GM18517 (cell line): Measurements from ENCODE around the gene DLGAP1.
"Not testable (repeated sequence)": the region's sequence is repeated elsewhere in the genome, so short reads cannot be mapped to it uniquely, and the experiment has no call there.

Experiments
- ATAC-seq: cut with Tn5 transposase; IDR thresholded peaks from one replicate; pipeline ENCODE4 v1.9.1; 2021; ENCODE audit warnings: mild to moderate bottlenecking, moderate library complexity; ENCODE audit not compliant: unreplicated experiment

The DLGAP1 gene

DNA sequence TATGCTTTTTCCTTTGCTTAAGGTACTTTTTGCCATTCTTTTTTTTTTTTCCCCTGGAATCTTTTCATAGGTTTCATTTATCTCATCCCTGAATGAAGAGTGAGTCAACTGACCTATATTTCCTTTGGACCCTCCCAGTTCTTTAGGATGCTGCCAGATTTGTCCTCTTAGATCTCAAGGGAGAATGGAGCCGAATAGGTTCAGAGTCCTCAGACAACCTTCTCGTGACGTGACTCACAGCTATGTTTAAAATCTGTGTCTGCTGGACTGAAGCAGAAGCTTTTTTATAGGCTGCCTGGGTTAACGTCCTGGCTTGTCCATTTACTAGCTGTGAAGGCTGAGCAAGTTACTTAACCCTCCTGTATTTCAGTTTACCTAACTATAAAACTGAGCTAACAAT is 358.6 kb downstream of the DLGAP1 start:
- ATAC-seq: no peak

DNA sequence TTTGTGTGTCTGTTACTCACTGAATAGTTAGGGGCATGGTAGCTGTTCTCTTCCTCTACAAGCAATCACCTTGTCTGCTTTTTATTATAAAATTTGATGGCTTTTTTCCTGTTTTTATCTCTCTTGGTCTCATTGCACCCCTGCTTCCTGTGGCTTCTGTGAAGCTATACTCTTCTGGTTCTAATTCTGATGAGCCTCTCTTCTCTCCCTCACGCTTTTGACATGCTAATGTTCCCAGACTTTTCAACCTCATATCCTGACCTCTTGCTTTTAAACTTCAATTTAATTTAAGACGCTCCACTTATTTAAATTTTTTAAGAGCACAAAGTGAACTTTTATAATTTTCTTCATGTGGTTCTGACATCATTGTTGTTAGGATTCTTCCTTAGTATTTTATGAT is 361.4 kb downstream of the DLGAP1 start:
- ATAC-seq: no peak

- no peak for ATAC-seq
Observed at GRCh38 chr18:4084382-4084900, 370.7 kb downstream of the DLGAP1 start.

GRCh38 chr18:4078246-4078645 is 376.9 kb downstream of the DLGAP1 start:
- ATAC-seq: no peak

- ATAC-seq: no peak
Observed at GRCh38 chr18:4077721-4078120, 377.4 kb downstream of the DLGAP1 start.

GRCh38 chr18:4077204-4077603 is 377.9 kb downstream of the DLGAP1 start:
- no peak for ATAC-seq

GRCh38 chr18:4074647-4075046 is 380.5 kb downstream of the DLGAP1 start:
- no peak for ATAC-seq

GRCh38 chr18:4069183-4069582 is 385.9 kb downstream of the DLGAP1 start:
- no peak for ATAC-seq

GRCh38 chr18:4068552-4069158 is 386.5 kb downstream of the DLGAP1 start:
- peak; percentile 72 for ATAC-seq

- no peak for ATAC-seq
Observed at GRCh38 chr18:4063545-4063944, 391.6 kb downstream of the DLGAP1 start.

GRCh38 chr18:4060427-4061281 is 394.5 kb downstream of the DLGAP1 start:
- ATAC-seq: no peak

GRCh38 chr18:4058179-4058578 is 396.9 kb downstream of the DLGAP1 start:
- no peak for ATAC-seq

DNA sequence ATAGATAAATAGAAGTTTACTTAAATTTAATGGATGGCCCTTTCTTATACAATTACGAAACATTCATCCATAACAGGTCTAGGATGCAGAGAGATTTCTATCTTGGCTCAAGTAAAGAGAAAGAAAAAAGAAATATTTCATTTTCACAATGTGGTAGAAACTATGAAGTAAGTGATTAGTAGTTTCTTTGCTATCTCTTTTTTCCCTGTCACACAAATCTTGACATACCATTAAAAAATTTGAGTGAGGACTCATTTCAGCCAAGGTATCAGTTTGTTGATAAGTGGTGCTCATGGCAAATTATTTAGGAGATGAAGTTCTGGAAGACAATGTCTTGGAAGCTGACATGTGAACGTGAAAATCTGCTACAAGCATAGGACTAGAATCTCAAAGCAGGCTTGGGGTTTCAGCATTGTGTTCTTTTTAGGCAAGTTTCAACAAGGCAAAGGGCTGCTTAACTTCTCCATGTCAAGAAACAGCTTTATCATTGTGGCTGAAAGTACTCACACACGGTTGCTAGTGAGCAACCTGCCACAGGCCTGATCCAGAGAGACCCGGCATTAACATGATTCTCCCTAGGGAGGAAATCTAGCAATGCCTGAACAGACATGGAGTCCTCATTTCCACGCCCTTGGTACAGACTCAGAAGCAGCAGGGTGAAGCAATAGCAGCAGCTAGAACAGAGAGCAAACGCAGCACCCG is 414.6 kb downstream of the DLGAP1 start:
- no peak for ATAC-seq

DNA sequence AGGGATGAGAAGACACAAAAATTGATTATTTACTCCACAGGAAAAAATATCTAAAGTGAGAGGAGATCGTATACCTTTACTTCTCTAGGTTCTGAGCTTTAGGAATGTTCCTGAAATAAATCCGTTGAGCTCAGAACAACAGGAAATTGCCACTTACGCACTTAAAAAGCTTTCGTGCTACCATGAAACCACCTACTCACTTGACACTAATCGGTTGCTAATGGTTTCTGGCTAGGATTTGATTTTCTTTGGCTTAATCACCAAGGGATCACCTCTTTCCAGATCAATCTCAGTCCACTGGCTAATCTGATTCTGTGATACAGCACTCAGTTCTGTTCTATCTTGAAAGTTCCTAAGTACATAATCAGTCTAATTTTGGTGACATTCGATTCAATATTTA is 419.6 kb downstream of the DLGAP1 start:
- ATAC-seq: no peak

DNA sequence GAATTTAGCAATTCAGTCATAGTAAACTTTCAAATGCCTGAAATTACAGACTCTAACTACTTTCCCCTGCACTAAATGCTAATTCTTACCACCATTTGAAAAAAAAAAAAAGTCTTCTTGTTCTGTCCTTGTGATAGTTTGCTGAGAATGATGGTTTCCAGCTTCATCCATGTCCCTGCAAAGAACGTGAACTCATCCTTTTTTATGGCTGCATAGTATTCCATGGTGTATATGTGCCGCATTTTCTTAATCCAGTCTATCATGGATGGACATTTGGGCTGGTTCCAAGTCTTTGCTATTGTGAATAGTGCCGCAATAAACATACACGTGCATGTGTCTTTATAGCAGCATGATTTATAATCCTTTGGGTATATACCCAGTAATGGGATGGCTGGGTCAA is 420.3 kb downstream of the DLGAP1 start:
- ATAC-seq: not testable (repeated sequence)

- ATAC-seq: no peak
Observed at GRCh38 chr18:4026542-4026941, 428.6 kb downstream of the DLGAP1 start.

DNA sequence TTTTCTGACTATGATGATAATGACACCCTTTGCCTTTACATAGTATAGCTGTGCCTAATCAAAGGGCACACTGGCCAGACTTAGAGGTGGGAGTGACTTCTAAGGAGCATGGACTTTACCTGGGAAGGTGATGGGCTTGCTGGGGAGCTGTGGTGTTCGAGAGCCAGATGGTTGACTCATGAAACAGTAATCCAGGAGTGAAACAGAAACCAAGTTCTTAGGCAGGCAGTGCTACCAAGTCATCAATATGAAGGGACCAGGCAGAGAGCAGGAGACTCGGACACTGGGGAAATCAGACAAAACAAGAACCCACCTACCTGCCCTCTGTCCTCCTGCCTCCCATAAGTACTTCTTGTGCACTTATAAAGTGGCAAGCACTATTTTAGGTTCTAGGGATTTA is 430.4 kb downstream of the DLGAP1 start:
- ATAC-seq: no peak

GRCh38 chr18:4022749-4023148 is 432.4 kb downstream of the DLGAP1 start:
- not testable (repeated sequence) for ATAC-seq

DNA sequence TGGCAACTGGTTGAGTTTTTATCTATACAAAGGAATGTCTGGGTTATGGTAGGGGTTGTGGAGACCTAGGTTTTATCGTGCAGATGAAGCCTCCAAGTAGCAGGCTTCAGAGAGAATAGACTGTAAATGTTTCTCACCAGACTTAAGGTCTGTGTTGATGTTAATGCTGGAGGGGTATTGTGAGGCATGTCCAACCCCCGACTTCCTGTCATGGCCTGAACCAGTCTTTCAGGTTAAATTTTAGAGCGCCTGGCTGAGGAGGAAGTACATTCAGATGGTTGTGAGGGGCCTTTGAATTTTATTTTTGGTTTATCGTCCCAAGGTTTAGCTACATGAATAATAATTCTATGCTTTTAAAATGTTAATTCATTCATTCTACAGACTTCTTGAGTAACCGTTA is 435.1 kb downstream of the DLGAP1 start:
- no peak for ATAC-seq

- peak; percentile 92 for ATAC-seq
Observed at GRCh38 chr18:4017480-4017879, 437.6 kb downstream of the DLGAP1 start.

DNA sequence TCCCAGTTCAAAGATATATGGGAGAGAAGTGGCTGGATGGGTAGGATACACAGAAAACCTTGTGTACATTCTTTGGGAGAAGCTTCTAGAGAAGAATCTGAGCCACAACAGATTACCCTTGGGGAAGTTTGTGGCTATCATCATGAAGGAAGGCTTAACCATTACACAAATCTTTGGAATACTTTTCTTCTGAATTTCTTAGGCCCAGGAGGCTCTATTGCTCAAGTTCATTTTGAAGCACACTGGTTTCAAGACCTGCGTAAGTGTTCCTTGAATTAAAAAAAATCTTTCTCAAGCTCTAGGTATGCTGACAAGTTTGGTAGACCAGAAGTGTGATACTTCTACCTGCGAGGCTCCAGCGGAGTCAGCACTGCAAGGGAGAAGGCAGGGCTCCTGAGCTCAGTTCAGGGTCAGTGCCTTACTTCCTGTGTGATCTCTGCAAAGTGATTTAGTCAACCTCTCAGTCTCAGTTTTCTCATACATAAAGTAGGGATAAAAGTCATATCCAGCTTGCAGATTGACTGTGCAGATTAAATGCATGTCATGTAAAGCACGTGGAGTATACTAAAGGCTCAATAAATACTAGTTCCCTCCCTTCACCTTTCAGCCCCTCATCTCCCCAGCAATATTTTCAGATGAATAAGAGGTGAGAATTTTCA is 438.6 kb downstream of the DLGAP1 start:
- no peak for ATAC-seq
